Left lung (tissue), 10 donors: ENCODE measurements around the gene ZW10. TPM values are rescaled to one million over a fixed set of nuclear protein-coding genes. Genes with fewer than 3 reads are reported as not detected.
"Not testable (repeated sequence)": the region's sequence is repeated elsewhere in the genome, so short reads cannot be mapped to it uniquely, and the experiment has no call there.

Source experiments
- ATAC-seq: fragments of 200-7000 bp; cut with Tn5 transposase; one replicate; pipeline ENCODE4 v1.9.1; 2020; ENCODE audit warnings: moderate library complexity
- DNase-seq, 4 donors: peaks; one replicate each; pipeline ENCODE4 v3.0.0-alpha.2; 2013 to 2020
- H3K27ac ChIP-seq, 2 donors: fragments of 200-600 bp; sonication (generic) in 1 of 2; one replicate each; pipeline versions ENCODE4 v1.5.0 to v1.8.0; 2020 to 2021
- H3K27me3 ChIP-seq, 2 donors: fragments of 200-600 bp; sonication (generic) in 1 of 2; one replicate each; pipeline versions ENCODE4 v1.5.0 to v1.8.0; 2020 to 2021
- H3K36me3 ChIP-seq, 2 donors: fragments of 200-600 bp; sonication (generic) in 1 of 2; one replicate each; pipeline versions ENCODE4 v1.5.0 to v1.8.0; 2020 to 2021
- H3K4me1 ChIP-seq, 2 donors: fragments of 200-600 bp; one replicate each; pipeline ENCODE4 v1.8.0; 2021
- H3K4me3 ChIP-seq, 2 donors: fragments of 200-600 bp; sonication (generic) in 1 of 2; one replicate each; pipeline versions ENCODE4 v1.5.0 to v1.8.0; 2020 to 2021; ENCODE audit warnings: mild to moderate bottlenecking in 1 of 2
- H3K9me3 ChIP-seq, 2 donors: fragments of 200-600 bp; sonication (generic) in 1 of 2; one replicate each; pipeline versions ENCODE4 v1.5.0 to v1.8.0; 2020 to 2021
- CTCF ChIP-seq, 2 donors: fragments of 200-600 bp; sonication (generic) in 1 of 2; IDR thresholded peaks; one replicate each; pipeline versions ENCODE4 v1.5.0 to v1.8.0; 2021; ENCODE audit warnings: antibody characterized with exemption in 2 of 2
- intact Hi-C, 2 donors: fragments of 100-400 bp; cut with DNase I; formaldehyde crosslinking; loops; one replicate each; pipeline versions ENCODE4 v1.11.2 to v1.14.2; 2022
- polyA plus RNA-seq, 6 donors: library from polyadenylated mRNA; unstranded; fragments of 120-200 nt; gene quantifications; one replicate each; pipeline ENCODE4 v1.2.1, GENCODE V29; 2013; ENCODE audit not compliant: insufficient read length in 6 of 6
- total RNA-seq, 2 donors: library from RNA; stranded (reverse); fragmentation: NEBNext Ultra II Directional; extraction: Animal tissue kit (Norgen Biotek cat#: 25700); gene quantifications; one replicate each; pipeline ENCODE4 v1.2.1, GENCODE V29; 2021
- donor health status: DM: no; HTN: yes; CAD: no.
- donor health status: DM: no; HTN: no; CAD: no.

The ZW10 gene
- total and polyA plus RNA-seq, 8 donors, result 10.3 to 25.5 (median 21.7) TPM

- TF ChIP-seq CTCF (IDR thresholded peaks at IDR 0.05), result no peak
- H3K9me3 ChIP-seq, result no peaks in the 10 kb centered on the region
- ATAC-seq (no peak), DNase-seq (no peak)
- H3K4me3 ChIP-seq, result no peak overlapping the region
- no peak overlapping the region for H3K27ac ChIP-seq
- H3K4me1 ChIP-seq, result peaks cover 0 to 10% of the 10 kb centered on the region in 2 donors
- no peaks in the 10 kb centered on the region for H3K27me3 ChIP-seq
- H3K36me3 ChIP-seq, result peaks cover 0 to 41% of the 10 kb centered on the region in 2 donors
- intact Hi-C loops, result no loop called here
These were observed 8.8 kb downstream of the ZW10 start for GRCh38 chr11:113764527-113765219.

GRCh38 chr11:113763040-113763439 is 10.5 kb downstream of the ZW10 start:
- H3K4me3 ChIP-seq, H3K9me3 ChIP-seq, H3K4me1 ChIP-seq, H3K27me3 ChIP-seq, DNase-seq, ATAC-seq, H3K27ac ChIP-seq, intact Hi-C loops: not testable (repeated sequence)
- peaks cover 0 to 50% of the 10 kb centered on the region in 2 donors for H3K36me3 ChIP-seq

- H3K4me1 ChIP-seq, result no peaks in the 10 kb centered on the region
- no peak for TF ChIP-seq CTCF (IDR thresholded peaks at IDR 0.05)
- no peaks in the 10 kb centered on the region for H3K9me3 ChIP-seq
- no peaks in the 10 kb centered on the region for H3K27me3 ChIP-seq
- ATAC-seq (no peak), DNase-seq (no peak)
- H3K36me3 ChIP-seq, result peaks cover 0 to 59% of the 10 kb centered on the region in 2 donors
- intact Hi-C loops, result no loop called here
- H3K27ac ChIP-seq, result no peak overlapping the region
- no peak overlapping the region for H3K4me3 ChIP-seq
These were observed 13.3 kb downstream of the ZW10 start for GRCh38 chr11:113760241-113760640.

GRCh38 chr11:113752932-113753331 is 20.6 kb downstream of the ZW10 start:
- no peak overlapping the region for H3K4me3 ChIP-seq
- DNase-seq, result no peak
- no peak for ATAC-seq
- no peaks in the 10 kb centered on the region for H3K9me3 ChIP-seq
- peaks cover 0 to 74% of the 10 kb centered on the region in 2 donors for H3K36me3 ChIP-seq
- TF ChIP-seq CTCF (IDR thresholded peaks at IDR 0.05), result no peak
- intact Hi-C loops, result no loop called here
- H3K4me1 ChIP-seq, result no peaks in the 10 kb centered on the region
- H3K27ac ChIP-seq, result no peak overlapping the region
- no peaks in the 10 kb centered on the region for H3K27me3 ChIP-seq

GRCh38 chr11:113736323-113736722 is 37.2 kb downstream of the ZW10 start:
- Histone ChIP-seq H3K27me3 (no peaks in the 10 kb centered on the region), H3K36me3 (peaks cover 0 to 99% of the 10 kb centered on the region in 2 donors), H3K4me3 (no peak overlapping the region), H3K27ac (no peak overlapping the region), H3K4me1 (no peaks in the 10 kb centered on the region), H3K9me3 (no peaks in the 10 kb centered on the region)
- DNase-seq (no peak), ATAC-seq (no peak)
- TF ChIP-seq CTCF (IDR thresholded peaks at IDR 0.05), result no peak
- intact Hi-C loops, result loop anchor here in 1 of 2 donors (10.0 kb wide), 1 partner anchor 432 kb away; no protein-coding TSS in a partner anchor
